Activated naive CD8-positive, alpha-beta T cell treated with anti-CD3 and anti-CD28 coated beads, Interleukin-2, amount 50 U/mL, for 16 hours (primary cell): ENCODE data around the gene FRAT2.
A peak's percentile ranks its signal among the peaks of the same experiment; 100 is the strongest.

Experiments used
- DNase-seq: peaks from one replicate; pipeline ENCODE4 v3.0.0-alpha.2; 2020; ENCODE audit warnings: low read depth, low spot score

FRAT2 gene

GRCh38 chr10:97325754-97326153 is 8.8 kb downstream of the FRAT2 start:
- no peak for DNase-seq

- no peak for DNase-seq
Measured at GRCh38 chr10:97323501-97323900, 11.0 kb downstream of the FRAT2 start.

GRCh38 chr10:97321804-97322190 is 12.7 kb downstream of the FRAT2 start:
- DNase-seq, result no peak

GRCh38 chr10:97321032-97321803 is 13.3 kb downstream of the FRAT2 start:
- no peak for DNase-seq

GRCh38 chr10:97320480-97321031 is 14.0 kb downstream of the FRAT2 start:
- DNase-seq, result no peak

GRCh38 chr10:97319671-97320479 is 14.7 kb downstream of the FRAT2 start:
- no peak for DNase-seq

- peak; percentile 66 for DNase-seq
Measured at GRCh38 chr10:97318772-97319651, 15.5 kb downstream of the FRAT2 start, which contains the start of gene FRAT1. TSS of gene FRAT1 (plus strand) at chr10:97319271. CDS start at chr10:97319454, 183 bp downstream.

GRCh38 chr10:97314671-97315070 is 19.9 kb downstream of the FRAT2 start:
- no peak for DNase-seq

GRCh38 chr10:97312897-97313296 is 21.6 kb downstream of the FRAT2 start:
- DNase-seq, result no peak

- DNase-seq, result no peak
Measured at GRCh38 chr10:97311111-97311626, 23.4 kb downstream of the FRAT2 start.

- DNase-seq, result no peak
Measured at GRCh38 chr10:97307866-97308780, 26.4 kb downstream of the FRAT2 start.

- no peak for DNase-seq
Measured at GRCh38 chr10:97307441-97307840, 27.1 kb downstream of the FRAT2 start.

GRCh38 chr10:97302088-97302791 is 32.3 kb downstream of the FRAT2 start:
- DNase-seq, result no peak

- DNase-seq, result no peak
Measured at GRCh38 chr10:97300980-97301379, 33.5 kb downstream of the FRAT2 start.

- DNase-seq, result no peak
Measured at GRCh38 chr10:97298223-97298571, 36.3 kb downstream of the FRAT2 start.

GRCh38 chr10:97297556-97298222 is 36.8 kb downstream of the FRAT2 start:
- no peak for DNase-seq

GRCh38 chr10:97292862-97293198 is 41.7 kb downstream of the FRAT2 start:
- DNase-seq, result no peak

- peak; percentile 87 for DNase-seq
Measured at GRCh38 chr10:97292097-97292861, 42.2 kb downstream of the FRAT2 start, which contains the start of gene ARHGAP19. TSS of gene ARHGAP19 (minus strand) at chr10:97292637. CDS start at chr10:97292627, 10 bp downstream.
